SU-DHL-6 (cell line): ENCODE measurements around the gene ADAT3.

ENCODE experiments used
- H2AFZ ChIP-seq: fragments of 200-600 bp; sonication (generic); 2 replicates; pipeline ENCODE4 v1.6.1; 2014; ENCODE audit warnings: low read depth, mild to moderate bottlenecking, moderate library complexity, mixed read lengths, antibody characterized with exemption, low read length; ENCODE audit not compliant: severe bottlenecking
- H3F3A ChIP-seq: fragments of 200-600 bp; shearing (Covaris generic); 2 replicates; pipeline ENCODE4 v1.6.0; 2016; ENCODE audit warnings: antibody characterized with exemption, mild to moderate bottlenecking; ENCODE audit not compliant: insufficient read depth
- H3K27ac ChIP-seq: fragments of 200-600 bp; sonication (generic); 2 replicates; pipeline ENCODE4 v1.5.1; 2016; ENCODE audit warnings: low read depth, mild to moderate bottlenecking, low read length, moderate library complexity, mixed read lengths
- H3K27me3 ChIP-seq: fragments of 200-600 bp; sonication (generic), shearing (Covaris generic); 2 replicates; pipeline ENCODE4 v1.6.0; 2014; ENCODE audit warnings: mild to moderate bottlenecking, low read length
- H3K36me3 ChIP-seq: fragments of 200-600 bp; sonication (generic); 2 replicates; pipeline ENCODE4 v1.6.1; 2014; ENCODE audit warnings: mild to moderate bottlenecking, low read length, mixed read lengths
- H3K4me2 ChIP-seq: fragments of 300-600, 200-600 bp; shearing (Covaris generic), sonication (generic); 2 replicates; pipeline ENCODE4 v1.6.0; 2014; ENCODE audit warnings: low read length, low read depth, mild to moderate bottlenecking; ENCODE audit not compliant: poor library complexity, severe bottlenecking
- H3K4me3 ChIP-seq: fragments of 200-600 bp; sonication (generic); 2 replicates; pipeline ENCODE4 v1.5.1; 2014; ENCODE audit warnings: antibody characterized with exemption, low read length, mild to moderate bottlenecking, mixed read lengths; ENCODE audit not compliant: insufficient read depth, poor library complexity, severe bottlenecking
- H3K79me2 ChIP-seq: fragments of 200-600 bp; sonication (generic); 2 replicates; pipeline ENCODE4 v1.6.1; 2014; ENCODE audit warnings: mild to moderate bottlenecking, low read length, moderate library complexity; ENCODE audit not compliant: insufficient read depth
- H3K9ac ChIP-seq: fragments of 200-600 bp; sonication (generic); 2 replicates; pipeline ENCODE4 v1.7.0; 2014; ENCODE audit warnings: mild to moderate bottlenecking, low read length
- H3K9me2 ChIP-seq: fragments of 200-600 bp; sonication (generic); replicated peaks from 2 replicates; pipeline ENCODE4 v1.6.1; 2014; ENCODE audit warnings: low read length; ENCODE audit not compliant: insufficient read depth
- H3K9me3 ChIP-seq: fragments of 200-600 bp; sonication (generic); 2 replicates; pipeline ENCODE4 v1.6.1; 2014; ENCODE audit warnings: low read length, mixed read lengths; ENCODE audit not compliant: insufficient read depth
- H4K20me1 ChIP-seq: fragments of 200-600 bp; sonication (generic); 2 replicates; pipeline ENCODE4 v1.6.1; 2014; ENCODE audit warnings: low read depth, mild to moderate bottlenecking, antibody characterized with exemption, low read length, moderate library complexity, mixed read lengths
- CTCF ChIP-seq: fragments of 200-600 bp; sonication (generic); IDR thresholded peaks from one replicate; pipeline ENCODE4 v1.5.1; 2017; ENCODE audit warnings: antibody characterized with exemption, mild to moderate bottlenecking, low read length, moderate library complexity; ENCODE audit not compliant: insufficient read depth, poor library complexity, severe bottlenecking
- EZH2phosphoT487 ChIP-seq: fragments of 200-600 bp; sonication (generic), shearing (Covaris generic); conservative IDR thresholded peaks from 2 replicates; pipeline ENCODE4 v1.6.1; 2018; ENCODE audit warnings: mild to moderate bottlenecking, antibody characterized with exemption, low read length, moderate library complexity, mixed read lengths

ADAT3 gene

GRCh38 chr19:1911995-1912394, 6.8 kb downstream of the ADAT3 start:
- Histone ChIP-seq H3F3A (no peaks in the 10 kb centered on the region), H3K79me2 (peaks cover 56% of the 10 kb centered on the region), H4K20me1 (no peaks in the 10 kb centered on the region), H3K9me3 (no peaks in the 10 kb centered on the region), H3K36me3 (no peaks in the 10 kb centered on the region), H2AFZ (no peak overlapping the region), H3K9ac (no peak overlapping the region), H3K27me3 (no peaks in the 10 kb centered on the region), H3K27ac (no peak overlapping the region), H3K4me2 (no peak overlapping the region), H3K4me3 (no peak overlapping the region), H3K9me2 (no peaks in the 10 kb centered on the region)
- TF ChIP-seq EZH2phosphoT487 (no peak), CTCF (no peak)

- Histone ChIP-seq H3K27ac (no peak overlapping the region), H3K4me2 (no peak overlapping the region), H3K9me3 (no peaks in the 10 kb centered on the region), H3F3A (no peaks in the 10 kb centered on the region), H3K9ac (no peak overlapping the region), H3K27me3 (no peaks in the 10 kb centered on the region), H3K36me3 (no peaks in the 10 kb centered on the region), H3K79me2 (peaks cover 49% of the 10 kb centered on the region), H2AFZ (no peak overlapping the region), H3K9me2 (no peaks in the 10 kb centered on the region), H4K20me1 (no peaks in the 10 kb centered on the region), H3K4me3 (no peak overlapping the region)
- no peak for TF ChIP-seq CTCF
- TF ChIP-seq EZH2phosphoT487: no peak
These were observed 7.7 kb downstream of the ADAT3 start for GRCh38 chr19:1912760-1913505.

- Histone ChIP-seq H3K9ac (no peak overlapping the region), H3K9me2 (no peaks in the 10 kb centered on the region), H3K27me3 (no peaks in the 10 kb centered on the region), H3K36me3 (no peaks in the 10 kb centered on the region), H2AFZ (no peak overlapping the region), H3F3A (no peaks in the 10 kb centered on the region), H3K27ac (no peak overlapping the region), H3K9me3 (no peaks in the 10 kb centered on the region), H4K20me1 (no peaks in the 10 kb centered on the region), H3K4me3 (no peak overlapping the region), H3K79me2 (peaks cover 40% of the 10 kb centered on the region), H3K4me2 (no peak overlapping the region)
- TF ChIP-seq EZH2phosphoT487: no peak
- TF ChIP-seq CTCF: no peak
These were observed 8.8 kb downstream of the ADAT3 start for GRCh38 chr19:1913781-1914577.
